HTR-8/SVneo (cell line): Measurements from ENCODE around the gene GRIN2C.

ENCODE experiments used
- DNase-seq: peaks from one replicate; pipeline ENCODE4 v3.0.0; 2011; ENCODE audit warnings: low spot score, mixed read lengths; ENCODE audit not compliant: insufficient read length
- FAIRE-seq: peaks from 2 replicates; lab custom pipeline; 2011; peaks lifted over from hg19 to GRCh38; lab: Jason Lieb, UNC

The GRIN2C gene

GRCh38 chr17:74830861-74831260, 28.8 kb downstream of the GRIN2C start:
- DNase-seq (no peak), FAIRE-seq (no peak)

- no peak for FAIRE-seq
These were observed 31.9 kb downstream of the GRIN2C start for GRCh38 chr17:74827800-74828199.

GRCh38 chr17:74825952-74826719, 33.5 kb downstream of the GRIN2C start:
- DNase-seq (no peak), FAIRE-seq (no peak)

More at GRCh38 chr17:74827800-74828199, 31.9 kb downstream of the GRIN2C start:
- no peak for DNase-seq

GRCh38 chr17:74824961-74825627, 34.6 kb downstream of the GRIN2C start:
- FAIRE-seq (no peak), DNase-seq (no peak)

- FAIRE-seq (no peak), DNase-seq (no peak)
These were observed 36.7 kb downstream of the GRIN2C start for GRCh38 chr17:74822939-74823367.

- DNase-seq = no peak
- FAIRE-seq = no peak
These were observed 37.2 kb downstream of the GRIN2C start for GRCh38 chr17:74822335-74822938.

- no peak for DNase-seq
- FAIRE-seq = no peak
These were observed 37.9 kb downstream of the GRIN2C start for GRCh38 chr17:74821655-74822334.

GRCh38 chr17:74819801-74820436, 39.8 kb downstream of the GRIN2C start:
- DNase-seq (no peak), FAIRE-seq (no peak)

GRCh38 chr17:74818291-74818938, 41.3 kb downstream of the GRIN2C start:
- no peak for FAIRE-seq
- DNase-seq = no peak

- DNase-seq (no peak), FAIRE-seq (peak; percentile 26)
These were observed 42.6 kb downstream of the GRIN2C start for GRCh38 chr17:74816905-74817620.

GRCh38 chr17:74815550-74816370, 43.9 kb downstream of the GRIN2C start:
- DNase-seq = no peak
- no peak for FAIRE-seq

- no peak for FAIRE-seq
- DNase-seq = no peak
These were observed 44.6 kb downstream of the GRIN2C start for GRCh38 chr17:74815067-74815466.

GRCh38 chr17:74814453-74814852, 45.2 kb downstream of the GRIN2C start:
- no peak for DNase-seq

GRCh38 chr17:74812109-74813009, 47.3 kb downstream of the GRIN2C start:
- DNase-seq (no peak), FAIRE-seq (no peak)

More at GRCh38 chr17:74814453-74814852, 45.2 kb downstream of the GRIN2C start:
- FAIRE-seq = no peak

- DNase-seq = no peak
- FAIRE-seq = no peak
These were observed 48.8 kb downstream of the GRIN2C start for GRCh38 chr17:74810699-74811485.

GRCh38 chr17:74808714-74809430, 50.8 kb downstream of the GRIN2C start:
- FAIRE-seq = no peak
- DNase-seq = no peak
